SK-MEL-5 (cell line): ENCODE measurements around the gene GSTM1. TPM values are rescaled to one million over a fixed set of nuclear protein-coding genes. Genes with fewer than 3 reads are reported as not detected.
"Not testable (repeated sequence)": the region's sequence is repeated elsewhere in the genome, so short reads cannot be mapped to it uniquely, and the experiment has no call there.

Source experiments
- DNase-seq: peaks from one replicate; pipeline ENCODE4 v3.0.0-alpha.2; 2016; ENCODE audit warnings: low read depth, low spot score
- in situ Hi-C: cut with HindIII; loops from 2 replicates; pipeline ENCODE4 v1.10.0; 2016; ENCODE audit warnings: low sequenced_read_pairs, high pct_unique_total_duplicates, low pct_unique_long_range_greater_than_20kb
- total RNA-seq: library from RNA; depleted of rRNA; stranded (reverse); fragments of >200 nt; shearing (Covaris generic); gene quantifications from 2 replicates; pipeline ENCODE4 v1.2.3, GENCODE V29; 2014

Gene GSTM1
- total RNA-seq, 1 experiment from 2014 or later: not detected

- DNase-seq, in situ Hi-C loops: not testable (repeated sequence)
Observed at GRCh38 chr1:109685399-109685798, 2.2 kb upstream of the GSTM1 start.

- DNase-seq, in situ Hi-C loops: not testable (repeated sequence)
Observed at GRCh38 chr1:109685890-109686289, 1.7 kb upstream of the GSTM1 start.

- DNase-seq, in situ Hi-C loops: not testable (repeated sequence)
Observed at GRCh38 chr1:109687109-109687508, 508 bp upstream of the GSTM1 start.

GRCh38 chr1:109689844-109690405 lies 2.3 kb downstream of the GSTM1 start:
- no peak for DNase-seq
- in situ Hi-C loops: no loop called here

- no peak for DNase-seq
Observed at GRCh38 chr1:109691759-109692158, 4.1 kb downstream of the GSTM1 start.

GRCh38 chr1:109694400-109694799 lies 6.8 kb downstream of the GSTM1 start:
- DNase-seq, in situ Hi-C loops: not testable (repeated sequence)

More at GRCh38 chr1:109691759-109692158, 4.1 kb downstream of the GSTM1 start:
- in situ Hi-C loops: no loop called here

GRCh38 chr1:109695138-109695537 lies 7.5 kb downstream of the GSTM1 start:
- in situ Hi-C loops, DNase-seq: not testable (repeated sequence)

- DNase-seq: no peak
- in situ Hi-C loops: no loop called here
Observed at GRCh38 chr1:109697066-109697465, 9.4 kb downstream of the GSTM1 start.

GRCh38 chr1:109697861-109698260 lies 10.2 kb downstream of the GSTM1 start:
- DNase-seq, in situ Hi-C loops: not testable (repeated sequence)

- in situ Hi-C loops, DNase-seq: not testable (repeated sequence)
Observed at GRCh38 chr1:109702940-109703339, 15.3 kb downstream of the GSTM1 start.

GRCh38 chr1:109704173-109704572 lies 16.6 kb downstream of the GSTM1 start:
- in situ Hi-C loops: no loop called here
- DNase-seq: no peak

GRCh38 chr1:109705411-109705810 lies 17.8 kb downstream of the GSTM1 start:
- no peak for DNase-seq
- in situ Hi-C loops: no loop called here

GRCh38 chr1:109708949-109709348 lies 21.3 kb downstream of the GSTM1 start:
- DNase-seq, in situ Hi-C loops: not testable (repeated sequence)

- in situ Hi-C loops, DNase-seq: not testable (repeated sequence)
Observed at GRCh38 chr1:109709822-109710221, 22.2 kb downstream of the GSTM1 start.

GRCh38 chr1:109711593-109712320 lies 24.1 kb downstream of the GSTM1 start, which contains the start of gene GSTM5:
TSS of gene GSTM5 (plus strand) at chr1:109712251. CDS start at chr1:109712313, 62 bp downstream.
- in situ Hi-C loops, DNase-seq: not testable (repeated sequence)

- no peak for DNase-seq
- in situ Hi-C loops: no loop called here
Observed at GRCh38 chr1:109712321-109712864, 24.8 kb downstream of the GSTM1 start.

- DNase-seq: no peak
- in situ Hi-C loops: no loop called here
Observed at GRCh38 chr1:109713636-109714035, 26.0 kb downstream of the GSTM1 start.

- no peak for DNase-seq
- in situ Hi-C loops: no loop called here
Observed at GRCh38 chr1:109714661-109715372, 27.2 kb downstream of the GSTM1 start.
